Nucleus accumbens (tissue), 56 donors: ENCODE measurements around the gene IQCK.
"Not testable (repeated sequence)": the region's sequence is repeated elsewhere in the genome, so short reads cannot be mapped to it uniquely, and the experiment has no call there.

Experiments used
- DNase-seq, 56 donors: peaks; one replicate each; lab custom pipeline; 2025; lab: John Stamatoyannopoulos, UW

The IQCK gene

GRCh38 chr16:19717741-19718623 lies at the start of gene IQCK, which contains the start of gene KNOP1:
Gene IQCK, plus strand, starts transcription at chr16:19718271. Its CDS starts 36 bp downstream, at chr16:19718307.
Gene KNOP1, minus strand, starts transcription at chr16:19718227. Its CDS starts 3,192 bp downstream, at chr16:19715035.
- peak in 53 of 56 donors; percentile 40 to 92 (median 78) for DNase-seq

- no peak for DNase-seq
Measured at GRCh38 chr16:19672378-19672777, 45.7 kb upstream of the IQCK start.

- DNase-seq: no peak
Measured at GRCh38 chr16:19674485-19674884, 43.6 kb upstream of the IQCK start.

GRCh38 chr16:19677402-19677801 lies 40.7 kb upstream of the IQCK start:
- DNase-seq: no peak

GRCh38 chr16:19678804-19679203 lies 39.3 kb upstream of the IQCK start:
- no peak for DNase-seq

GRCh38 chr16:19679281-19679680 lies 38.8 kb upstream of the IQCK start:
- DNase-seq: not testable (repeated sequence)

GRCh38 chr16:19680881-19681340 lies 37.2 kb upstream of the IQCK start:
- peak in 1 of 56 donors; percentile 19 for DNase-seq

- DNase-seq: peak in 13 of 56 donors; percentile 11 to 58 (median 29)
Measured at GRCh38 chr16:19681637-19682036, 36.4 kb upstream of the IQCK start.

- no peak for DNase-seq
Measured at GRCh38 chr16:19683453-19684236, 34.4 kb upstream of the IQCK start.

GRCh38 chr16:19685176-19685575 lies 32.9 kb upstream of the IQCK start:
- no peak for DNase-seq

GRCh38 chr16:19687279-19687678 lies 30.8 kb upstream of the IQCK start:
- no peak for DNase-seq

GRCh38 chr16:19688396-19689024 lies 29.6 kb upstream of the IQCK start:
- no peak for DNase-seq

GRCh38 chr16:19689342-19689741 lies 28.7 kb upstream of the IQCK start:
- DNase-seq: no peak

- no peak for DNase-seq
Measured at GRCh38 chr16:19690196-19690595, 27.9 kb upstream of the IQCK start.

GRCh38 chr16:19691161-19691711 lies 26.8 kb upstream of the IQCK start:
- peak in 44 of 56 donors; percentile 5 to 69 (median 36) for DNase-seq

- DNase-seq: no peak
Measured at GRCh38 chr16:19694989-19695388, 23.1 kb upstream of the IQCK start.

- DNase-seq: peak in 26 of 56 donors; percentile 8 to 69 (median 31)
Measured at GRCh38 chr16:19696328-19696727, 21.7 kb upstream of the IQCK start.

- DNase-seq: peak in 27 of 56 donors; percentile 7 to 53 (median 21)
Measured at GRCh38 chr16:19696961-19697360, 21.1 kb upstream of the IQCK start.

GRCh38 chr16:19697756-19698318 lies 20.2 kb upstream of the IQCK start:
- DNase-seq: no peak
